Stimulated activated CD4-positive, alpha-beta T cell treated with anti-CD3 and anti-CD28 coated beads, Interleukin-4, amount 100 ng/mL, for 48 hours (primary cell): ENCODE results near the gene CHST8.

Experiments used
- DNase-seq, 2 donors: peaks; one replicate each; pipeline ENCODE4 v3.0.0-alpha.2; 2020; ENCODE audit warnings: low read depth in 2 of 2

Gene CHST8

GRCh38 chr19:33737681-33738371 is 116.1 kb downstream of the CHST8 start:
- DNase-seq: no peak

- peak; percentile 2 to 20 for DNase-seq
These were observed 119.2 kb downstream of the CHST8 start for GRCh38 chr19:33740811-33741396.

GRCh38 chr19:33745297-33745696 is 123.5 kb downstream of the CHST8 start:
- no peak for DNase-seq

- DNase-seq: no peak
These were observed 124.4 kb downstream of the CHST8 start for GRCh38 chr19:33746159-33746558.

GRCh38 chr19:33747273-33747672 is 125.5 kb downstream of the CHST8 start:
- DNase-seq: no peak

GRCh38 chr19:33748231-33748630 is 126.5 kb downstream of the CHST8 start:
- DNase-seq: no peak

GRCh38 chr19:33749016-33749415 is 127.3 kb downstream of the CHST8 start:
- DNase-seq: no peak

GRCh38 chr19:33749619-33750175 is 127.9 kb downstream of the CHST8 start:
- no peak for DNase-seq

- DNase-seq: no peak
These were observed 129.1 kb downstream of the CHST8 start for GRCh38 chr19:33750587-33751435.

GRCh38 chr19:33751436-33751770 is 129.7 kb downstream of the CHST8 start:
- no peak for DNase-seq

GRCh38 chr19:33752018-33752800 is 130.5 kb downstream of the CHST8 start:
- no peak for DNase-seq

GRCh38 chr19:33752945-33753344 is 131.2 kb downstream of the CHST8 start:
- no peak for DNase-seq

GRCh38 chr19:33754361-33754760 is 132.6 kb downstream of the CHST8 start:
- DNase-seq: no peak

- no peak for DNase-seq
These were observed 133.6 kb downstream of the CHST8 start for GRCh38 chr19:33755099-33756035.

GRCh38 chr19:33756177-33756576 is 134.4 kb downstream of the CHST8 start:
- DNase-seq: no peak

GRCh38 chr19:33758541-33759013 is 136.8 kb downstream of the CHST8 start:
- DNase-seq: no peak

GRCh38 chr19:33759356-33759755 is 137.6 kb downstream of the CHST8 start:
- no peak for DNase-seq

- DNase-seq: no peak
These were observed 142.0 kb downstream of the CHST8 start for GRCh38 chr19:33763633-33764371.

- no peak for DNase-seq
These were observed 144.9 kb downstream of the CHST8 start for GRCh38 chr19:33766623-33767022.

GRCh38 chr19:33767898-33768413 is 146.2 kb downstream of the CHST8 start:
- DNase-seq: peak in 1 of 2 donors; percentile 11
